Measurements from ENCODE around the gene PLEKHH3.

Gene PLEKHH3

GRCh38 chr17:42665581-42666001, 11.2 kb downstream of the PLEKHH3 start:
- TF ChIP-seq CEBPB (IDR thresholded peaks at IDR 0.05) (no peak), TEAD4 (IDR thresholded peaks at IDR 0.05) (no peak), RAD21 (IDR thresholded peaks at IDR 0.05; ENCODE audit: low read depth) (no peak), FOXM1 (IDR thresholded peaks at IDR 0.05; ENCODE audit: borderline replicate concordance, low read depth) (no peak), TAF1 (IDR thresholded peaks at IDR 0.05; ENCODE audit: low read depth) (no peak), USF1 (IDR thresholded peaks at IDR 0.05) (no peak), EGR1 (IDR thresholded peaks at IDR 0.05) (no peak), MAX (IDR thresholded peaks at IDR 0.05) (no peak), NFIC (IDR thresholded peaks at IDR 0.05) (no peak), REST (IDR thresholded peaks at IDR 0.05; ENCODE audit: low read depth) (no peak), TCF12 (IDR thresholded peaks at IDR 0.05; ENCODE audit: low read depth) (no peak), ZBTB7A (IDR thresholded peaks at IDR 0.05; ENCODE audit: low read depth) (no peak), YY1 (IDR thresholded peaks at IDR 0.05; ENCODE audit: low read depth) (no peak), CREB1 (IDR thresholded peaks at IDR 0.05; ENCODE audit: low read depth) (no peak), EP300 (IDR thresholded peaks at IDR 0.05; ENCODE audit: borderline replicate concordance) (no peak)

- TF ChIP-seq NFIC (IDR thresholded peaks at IDR 0.05) (no peak), CEBPB (IDR thresholded peaks at IDR 0.05) (no peak), REST (IDR thresholded peaks at IDR 0.05; ENCODE audit: low read depth) (no peak), RAD21 (IDR thresholded peaks at IDR 0.05; ENCODE audit: low read depth) (no peak), EP300 (IDR thresholded peaks at IDR 0.05; ENCODE audit: borderline replicate concordance) (no peak), TCF12 (IDR thresholded peaks at IDR 0.05; ENCODE audit: low read depth) (no peak), ZBTB7A (IDR thresholded peaks at IDR 0.05; ENCODE audit: low read depth) (no peak), EGR1 (IDR thresholded peaks at IDR 0.05) (no peak), FOXM1 (IDR thresholded peaks at IDR 0.05; ENCODE audit: borderline replicate concordance, low read depth) (no peak), YY1 (IDR thresholded peaks at IDR 0.05; ENCODE audit: low read depth) (no peak), USF1 (IDR thresholded peaks at IDR 0.05) (no peak), MAX (IDR thresholded peaks at IDR 0.05) (no peak), TAF1 (IDR thresholded peaks at IDR 0.05; ENCODE audit: low read depth) (no peak), CREB1 (IDR thresholded peaks at IDR 0.05; ENCODE audit: low read depth) (no peak), TEAD4 (IDR thresholded peaks at IDR 0.05) (no peak)
These were observed 16.0 kb downstream of the PLEKHH3 start for GRCh38 chr17:42660692-42661345.

- TF ChIP-seq EP300 (IDR thresholded peaks at IDR 0.05; ENCODE audit: borderline replicate concordance), result no peak
- no peak for TF ChIP-seq NFIC (IDR thresholded peaks at IDR 0.05)
- no peak for TF ChIP-seq EGR1 (IDR thresholded peaks at IDR 0.05)
- 0 out of 2 replicates have a peak, but pooled peaks have one; percentile 57 for TF ChIP-seq TCF12 (IDR thresholded peaks at IDR 0.05; ENCODE audit: low read depth)
- no peak for TF ChIP-seq RAD21 (IDR thresholded peaks at IDR 0.05; ENCODE audit: low read depth)
- peak; percentile 75 for TF ChIP-seq YY1 (IDR thresholded peaks at IDR 0.05; ENCODE audit: low read depth)
- peak; percentile 76 for TF ChIP-seq MAX (IDR thresholded peaks at IDR 0.05)
- no peak for TF ChIP-seq CEBPB (IDR thresholded peaks at IDR 0.05)
- no peak for TF ChIP-seq CREB1 (IDR thresholded peaks at IDR 0.05; ENCODE audit: low read depth)
- TF ChIP-seq ZBTB7A (IDR thresholded peaks at IDR 0.05; ENCODE audit: low read depth), result 0 out of 2 replicates have a peak, but pooled peaks have one; percentile 14
- TF ChIP-seq TAF1 (IDR thresholded peaks at IDR 0.05; ENCODE audit: low read depth), result peak; percentile 75
- peak; percentile 77 for TF ChIP-seq TEAD4 (IDR thresholded peaks at IDR 0.05)
- 0 out of 2 replicates have a peak, but pooled peaks have one; percentile 6 for TF ChIP-seq USF1 (IDR thresholded peaks at IDR 0.05)
- no peak for TF ChIP-seq FOXM1 (IDR thresholded peaks at IDR 0.05; ENCODE audit: borderline replicate concordance, low read depth)
- no peak for TF ChIP-seq REST (IDR thresholded peaks at IDR 0.05; ENCODE audit: low read depth)
These were observed 17.5 kb downstream of the PLEKHH3 start, which contains the start of gene TUBG2 for GRCh38 chr17:42659079-42659931. Gene TUBG2, plus strand, starts transcription at chr17:42659284. Its CDS starts 220 bp downstream, at chr17:42659504.

All from Ishikawa (cell line).